HepG2 (cell line): ENCODE measurements around the gene SAMD14. TPM values are rescaled to one million over a fixed set of nuclear protein-coding genes. Genes with fewer than 3 reads are reported as not detected.

Experiments
- ATAC-seq: fragments of 200-7000 bp; cut with Tn5 transposase; 3 replicates; pipeline ENCODE4 v1.9.1; 2020; ENCODE audit warnings: mild to moderate bottlenecking, moderate library complexity
- BruUV-seq: library from RNA; stranded (reverse); fragments of 400-500 nt; replicated peaks from 2 replicates; lab custom pipeline; 2021; lab: Mats Ljungman, UMichigan
- CTCF ChIA-PET: fragments of 300-600 bp; formaldehyde crosslinking; extraction: SDS; loops from one replicate; lab custom pipeline; 2021; ENCODE audit warnings: low total read pairs, inconsistent platforms, low intra/inter-chr PET ratio; lab: Yijun Ruan, JAX
- POLR2A ChIA-PET: fragments of 350-600 bp; sonication (Branson Sonifier 250); formaldehyde crosslinking; loops from one replicate; lab custom pipeline; 2020; ENCODE audit warnings: antibody characterized with exemption, inconsistent platforms; lab: Yijun Ruan, JAX
- DNase-seq: peaks from one replicate; pipeline ENCODE4 v3.0.0-alpha.2; 2015; ENCODE audit warnings: low spot score
- FAIRE-seq: peaks from 3 replicates; lab custom pipeline; 2011; peaks lifted over from hg19 to GRCh38; lab: Jason Lieb, UNC
- H2AFZ ChIP-seq: one replicate; pipeline ENCODE4 v1.6.1; 2011; ENCODE audit warnings: low read length, inconsistent platforms
- H3K27ac ChIP-seq: fragments of 300-600 bp; 3 replicates; pipeline ENCODE4 v1.8.0; 2011; ENCODE audit warnings: mixed run types, mild to moderate bottlenecking, mixed read lengths, low read length, inconsistent platforms; ENCODE audit not compliant: insufficient read depth; ENCODE audit errors: extremely low read length
- H3K27me3 ChIP-seq, 2 experiments: fragments of 200-600 bp in 1 of 2; 2 replicates in 1 of 2; 3 replicates in 1 of 2; pipeline versions ENCODE4 v1.6.0 to v1.8.0; 2011; ENCODE audit warnings: low read length in 2 of 2, mild to moderate bottlenecking in 2 of 2, moderate library complexity in 2 of 2, inconsistent platforms in 1 of 2; ENCODE audit not compliant: insufficient read depth in 2 of 2, control insufficient read depth in 1 of 2
- H3K36me3 ChIP-seq, 2 experiments: fragments of 200-600 bp in 1 of 2; replicated peaks in 1 of 2; 2 replicates in 1 of 2; 3 replicates in 1 of 2; pipeline versions ENCODE4 v1.5.1 to v1.8.0; 2011; ENCODE audit warnings: low read length in 2 of 2, inconsistent platforms in 1 of 2; ENCODE audit not compliant: insufficient read depth in 2 of 2, control insufficient read depth in 1 of 2
- H3K4me1 ChIP-seq: 2 replicates; pipeline ENCODE4 v1.5.1; 2012; ENCODE audit warnings: low read length, inconsistent platforms; ENCODE audit not compliant: insufficient read depth
- H3K4me2 ChIP-seq: 2 replicates; pipeline ENCODE4 v1.6.0; 2011; ENCODE audit warnings: low read depth, low read length, inconsistent platforms
- H3K4me3 ChIP-seq, 3 experiments: fragments of 200-600 bp in 1 of 3; sonication (generic), shearing (Covaris generic) in 1 of 3; replicated peaks in 1 of 3; 2 replicates each; pipeline ENCODE4 v1.5.1; 2011 to 2016; ENCODE audit warnings: low read length in 3 of 3, inconsistent platforms in 2 of 3, low read depth in 2 of 3, mild to moderate bottlenecking in 2 of 3, control low read depth in 1 of 3, mixed read lengths in 1 of 3; ENCODE audit not compliant: insufficient read depth in 1 of 3
- H3K79me2 ChIP-seq: one replicate; pipeline ENCODE4 v1.6.1; 2011; ENCODE audit warnings: low read length, inconsistent platforms; ENCODE audit not compliant: insufficient read depth
- H3K9ac ChIP-seq: 2 replicates; pipeline ENCODE4 v1.6.0; 2011; ENCODE audit warnings: mild to moderate bottlenecking, low read depth, low read length, inconsistent platforms; ENCODE audit not compliant: insufficient read depth
- H3K9me3 ChIP-seq: 2 replicates; pipeline ENCODE4 v1.5.1; 2012; ENCODE audit warnings: mild to moderate bottlenecking, low read length
- H4K20me1 ChIP-seq: 2 replicates; pipeline ENCODE4 v1.6.0; 2011; ENCODE audit warnings: inconsistent platforms, mild to moderate bottlenecking, low read length, moderate library complexity; ENCODE audit not compliant: insufficient read depth
- BRCA1 ChIP-seq: sonication (generic); formaldehyde crosslinking; IDR thresholded peaks from 2 replicates; pipeline ENCODE4 v1.4.0; 2020; ENCODE audit warnings: missing genetic modification reagents
- MEIS2 ChIP-seq: sonication (generic); formaldehyde crosslinking; IDR thresholded peaks from 2 replicates; pipeline ENCODE4 v1.9.0; 2021; ENCODE audit warnings: mild to moderate bottlenecking, missing genetic modification reagents
- NFE2L2 ChIP-seq: fragments of 150-350 bp; IDR thresholded peaks from 2 replicates; pipeline ENCODE4 v1.6.1; 2014; ENCODE audit warnings: low read length
- SOX6 ChIP-seq, 2 experiments: fragments of 450-650 bp in 1 of 2; sonication (generic) in 1 of 2; formaldehyde crosslinking in 1 of 2; IDR thresholded peaks; 2 replicates each; pipeline versions ENCODE4 v1.4.0 to v1.6.1; 2017 to 2020; ENCODE audit warnings: antibody characterized with exemption in 1 of 2, mild to moderate bottlenecking in 1 of 2, missing genetic modification reagents in 1 of 2
- ZNF205 ChIP-seq: IDR thresholded peaks from 2 replicates; pipeline ENCODE4 v1.6.1; 2018; ENCODE audit warnings: missing biosample characterization, missing genetic modification reagents
- ZNF768 ChIP-seq: sonication (generic); formaldehyde crosslinking; IDR thresholded peaks from 2 replicates; pipeline ENCODE4 v1.4.0; 2020; ENCODE audit warnings: missing genetic modification reagents
- WGBS: methylation state at CpG from one replicate; pipeline ENCODE4 v1.1.6; 2017; ENCODE audit warnings: low lambda C conversion rate; 5-methylcytosine and 5-hydroxymethylcytosine counted together
- in situ Hi-C: cut with HindIII; loops from 2 replicates; pipeline ENCODE4 v1.10.0; 2017; ENCODE audit warnings: low pct_unique_long_range_greater_than_20kb; ENCODE audit not compliant: extremely low pct_ligation_motif_present
- intact Hi-C: fragments of 100-400 bp; cut with micrococcal nuclease; formaldehyde crosslinking; loops from one replicate; pipeline ENCODE4 v1.10.0; 2022; ENCODE audit not compliant: unreplicated experiment
- polyA plus RNA-seq, 8 experiments: library from polyadenylated mRNA; depleted of rRNA in 3 of 8; stranded (reverse) in 7 of 8; unstranded in 1 of 8; fragments of >200 nt; fragmentation: Illumina TruSeq in 4 of 8; extraction: Trizol in 4 of 8; gene quantifications; 2 replicates each; pipeline versions ENCODE4 v1.2.1 to v1.2.3, GENCODE V29; 2011 to 2016; ENCODE audit warnings: low read depth in 4 of 8, missing spikeins in 1 of 8, mixed read lengths in 1 of 8; ENCODE audit not compliant: insufficient read depth in 1 of 8
- total RNA-seq, 5 experiments: library from RNA; depleted of rRNA; stranded (reverse); fragments of >200 nt; fragmentation: Illumina TruSeq; extraction: Trizol; gene quantifications; 2 replicates each; pipeline ENCODE4 v1.2.3, GENCODE V29; 2016; ENCODE audit warnings: low read depth in 1 of 5
- TF ChIP-seq, protein P1 (sequence below): sonication (generic); formaldehyde crosslinking; conservative IDR thresholded peaks from 2 replicates; pipeline ENCODE4 v1.5.0; 2020; ENCODE audit warnings: missing genetic modification reagents

Gene SAMD14
- total and polyA plus RNA-seq, 2 of the 13 experiments (the other 11 are each of a cell fraction or from before 2014, with no cell fraction given): 0.07 to 0.22 TPM

DNA sequence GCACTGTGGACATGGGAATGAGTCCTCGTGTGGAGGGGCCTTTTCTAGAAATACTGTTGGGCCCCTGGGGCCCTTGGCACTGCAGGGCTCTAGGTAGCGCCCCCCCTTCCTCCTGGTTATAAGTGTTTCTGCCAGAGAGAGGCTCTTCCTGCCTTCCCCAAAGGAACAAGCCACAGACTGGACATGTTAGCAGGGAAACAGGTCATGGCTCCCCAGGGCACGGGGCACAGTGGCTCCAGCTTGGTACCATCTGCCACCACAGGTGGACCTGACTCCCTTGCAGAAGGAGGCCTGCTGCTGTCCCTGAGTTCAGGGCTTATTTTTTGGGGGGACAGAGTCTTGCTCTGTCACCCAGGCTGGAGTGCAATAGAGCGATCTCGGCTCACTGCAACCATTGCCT lies 26.0 kb downstream of the SAMD14 start:
- in situ Hi-C loops: no loop called here
- Histone ChIP-seq H3K27ac (no peak overlapping the region), H4K20me1 (no peaks in the 10 kb centered on the region), H2AFZ (no peak overlapping the region), H3K79me2 (no peaks in the 10 kb centered on the region), H3K27me3 (no peaks in the 10 kb centered on the region), H3K9ac (no peak overlapping the region), H3K4me3 (no peak overlapping the region), H3K4me1 (peaks cover 54% of the 10 kb centered on the region), H3K36me3 (no peaks in the 10 kb centered on the region; a peak in 1 of 5 replicates), H3K9me3 (no peaks in the 10 kb centered on the region), H3K4me2 (no peak overlapping the region)
- intact Hi-C loops: no loop called here
- ChIA-PET POLR2A (no interaction called here), CTCF (no interaction called here)
- no peak for DNase-seq
- FAIRE-seq: no peak
- TF ChIP-seq, protein P1, sequence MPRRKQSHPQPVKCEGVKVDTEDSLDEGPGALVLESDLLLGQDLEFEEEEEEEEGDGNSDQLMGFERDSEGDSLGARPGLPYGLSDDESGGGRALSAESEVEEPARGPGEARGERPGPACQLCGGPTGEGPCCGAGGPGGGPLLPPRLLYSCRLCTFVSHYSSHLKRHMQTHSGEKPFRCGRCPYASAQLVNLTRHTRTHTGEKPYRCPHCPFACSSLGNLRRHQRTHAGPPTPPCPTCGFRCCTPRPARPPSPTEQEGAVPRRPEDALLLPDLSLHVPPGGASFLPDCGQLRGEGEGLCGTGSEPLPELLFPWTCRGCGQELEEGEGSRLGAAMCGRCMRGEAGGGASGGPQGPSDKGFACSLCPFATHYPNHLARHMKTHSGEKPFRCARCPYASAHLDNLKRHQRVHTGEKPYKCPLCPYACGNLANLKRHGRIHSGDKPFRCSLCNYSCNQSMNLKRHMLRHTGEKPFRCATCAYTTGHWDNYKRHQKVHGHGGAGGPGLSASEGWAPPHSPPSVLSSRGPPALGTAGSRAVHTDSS (CRISPR knock-in tag): no peak
- BruUV-seq: no TSS peak
- no peak for ATAC-seq
- WGBS: 97% methylated on average over 5 of the region's 5 CpGs

DNA sequence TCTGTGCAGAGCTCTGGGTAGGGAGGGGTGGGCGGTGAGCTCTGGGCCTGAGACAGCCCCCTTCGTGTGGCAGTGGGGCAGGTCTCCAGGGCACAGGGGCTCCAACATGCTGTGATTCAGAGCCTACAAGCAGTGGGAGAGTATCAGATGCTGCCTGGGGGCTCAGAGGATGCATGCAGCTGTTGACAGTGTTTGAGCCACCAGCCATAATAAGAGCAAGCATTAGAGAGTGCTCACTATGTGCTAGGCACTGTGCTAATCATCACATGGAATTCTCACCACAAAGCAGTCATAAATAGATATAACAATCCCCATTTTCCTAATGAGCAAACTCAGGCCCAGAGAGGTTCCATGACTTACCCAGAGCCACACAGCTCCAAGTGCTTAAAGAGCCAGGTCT lies 26.7 kb downstream of the SAMD14 start:
- H3K9me3 ChIP-seq: no peaks in the 10 kb centered on the region
- FAIRE-seq: no peak

More for the DNA sequence above, 26.7 kb downstream of the SAMD14 start:
- in situ Hi-C loops: no loop called here
- WGBS: 100% methylated on average over 1 of the region's 2 CpGs
- H3K4me3 ChIP-seq: no peak overlapping the region
- peaks cover 47% of the 10 kb centered on the region for H3K4me1 ChIP-seq
- H2AFZ ChIP-seq: no peak overlapping the region
- POLR2A ChIA-PET: interaction anchor here (2.9 kb wide), 1 partner anchor 9 kb away, joined by 32 read pairs; no protein-coding TSS in a partner anchor
- no TSS peak for BruUV-seq
- intact Hi-C loops: no loop called here
- DNase-seq: no peak
- no peak overlapping the region for H3K4me2 ChIP-seq
- TF ChIP-seq MEIS2 (no peak), NFE2L2 (no peak), BRCA1 (CRISPR knock-in tag) (no peak), SOX6 (IDR thresholded peaks at IDR 0.05) (no peak), SOX6 (CRISPR knock-in tag; IDR thresholded peaks at IDR 0.05) (no peak), ZNF768 (CRISPR knock-in tag) (peak; percentile 70), ZNF205 (CRISPR knock-in tag) (peak; percentile 84)
- H4K20me1 ChIP-seq: no peaks in the 10 kb centered on the region
- ATAC-seq: no peak
- no peaks in the 10 kb centered on the region for H3K79me2 ChIP-seq
- no peaks in the 10 kb centered on the region; a peak in 1 of 5 replicates for H3K36me3 ChIP-seq
- H3K27me3 ChIP-seq: no peaks in the 10 kb centered on the region
- no peak overlapping the region for H3K27ac ChIP-seq
- H3K9ac ChIP-seq: no peak overlapping the region
- CTCF ChIA-PET: no interaction called here
